Testis (tissue), 3 donors: Measurements from ENCODE around the gene OLA1. TPM values are rescaled to one million over a fixed set of nuclear protein-coding genes. Genes with fewer than 3 reads are reported as not detected.

Experiments
- DNase-seq: peaks from one replicate; pipeline ENCODE4 v3.0.0-alpha.2; 2019
- H3K27ac ChIP-seq, 2 donors: fragments of 200-600 bp; sonication (generic); one replicate each; pipeline ENCODE4 v1.5.1; 2019
- H3K27me3 ChIP-seq: fragments of 200-600 bp; sonication (generic); one replicate; pipeline ENCODE4 v1.5.1; 2019
- H3K36me3 ChIP-seq: fragments of 200-600 bp; sonication (generic); one replicate; pipeline ENCODE4 v1.5.1; 2017; ENCODE audit warnings: low read depth; ENCODE audit errors: missing control alignments
- H3K4me1 ChIP-seq: fragments of 200-600 bp; sonication (generic); one replicate; pipeline ENCODE4 v1.5.1; 2019
- H3K4me3 ChIP-seq, 2 donors: fragments of 200-600 bp; sonication (generic); one replicate each; pipeline ENCODE4 v1.5.1; 2017 to 2019
- H3K9me3 ChIP-seq: fragments of 200-600 bp; sonication (generic); one replicate; pipeline ENCODE4 v1.5.1; 2017
- CTCF ChIP-seq, 3 experiments: fragments of 450-650 bp in 2 of 3; fragments of 200-600 bp in 1 of 3; sonication (generic) in 1 of 3; IDR thresholded peaks; one replicate each; pipeline ENCODE4 v1.5.1; 2016 to 2019; ENCODE audit warnings: antibody characterized with exemption in 3 of 3, mild to moderate bottlenecking in 2 of 3, moderate library complexity in 1 of 3
- POLR2A ChIP-seq: fragments of 450-650 bp; IDR thresholded peaks from one replicate; pipeline ENCODE4 v1.6.1; 2017; ENCODE audit warnings: antibody characterized with exemption, mild to moderate bottlenecking, moderate library complexity
- WGBS, 2 donors: methylation state at CpG; one replicate each; pipeline ENCODE4 v1.1.5; 2018; 5-methylcytosine and 5-hydroxymethylcytosine counted together
- intact Hi-C: fragments of 100-400 bp; cut with DNase I; formaldehyde crosslinking; loops from one replicate; pipeline ENCODE4 v1.15.1; 2023; ENCODE audit warnings: low total_unique reads
- polyA plus RNA-seq: library from polyadenylated mRNA; stranded (reverse); fragments of 350-450 nt; fragmentation: Illumina TruSeq; extraction: RNeasy Lipid Tissue Mini Kit (QIAGEN cat#74804); gene quantifications from one replicate; pipeline ENCODE4 v1.2.3, GENCODE V29; 2014; ENCODE audit warnings: low read depth, low replicate concordance; ENCODE audit not compliant: insufficient read depth
- total RNA-seq, 2 donors: library from RNA; depleted of rRNA; stranded (reverse); fragments of >200 nt; gene quantifications; one replicate each; pipeline ENCODE4 v1.2.3, GENCODE V29; 2016

Gene OLA1
- total and polyA plus RNA-seq, 3 donors from 2014 or later: 58.0 to 118 (median 63.6) TPM

- intact Hi-C loops: no loop called here
- no peak overlapping the region for H3K27ac ChIP-seq
- no peak for DNase-seq
- H3K4me1 ChIP-seq: no peaks in the 10 kb centered on the region
- TF ChIP-seq CTCF (IDR thresholded peaks at IDR 0.05) (no peak), POLR2A (no peak)
- no peaks in the 10 kb centered on the region for H3K36me3 ChIP-seq
- no peaks in the 10 kb centered on the region for H3K9me3 ChIP-seq
- no peak overlapping the region for H3K4me3 ChIP-seq
- no peaks in the 10 kb centered on the region for H3K27me3 ChIP-seq
- 52 to 65% methylated on average over 1 of the region's 1 CpG for WGBS, 2 donors
Observed at GRCh38 chr2:174108579-174108978, 139.8 kb downstream of the OLA1 start.

- Histone ChIP-seq H3K27ac (no peak overlapping the region), H3K9me3 (no peaks in the 10 kb centered on the region), H3K4me3 (no peak overlapping the region), H3K4me1 (no peaks in the 10 kb centered on the region), H3K36me3 (no peaks in the 10 kb centered on the region), H3K27me3 (no peaks in the 10 kb centered on the region)
- DNase-seq: no peak
- no peak for TF ChIP-seq POLR2A
- no peak for TF ChIP-seq CTCF (IDR thresholded peaks at IDR 0.05)
- intact Hi-C loops: no loop called here
Observed at GRCh38 chr2:174106736-174107135, 141.6 kb downstream of the OLA1 start.

- H3K9me3 ChIP-seq: no peaks in the 10 kb centered on the region
- H3K4me3 ChIP-seq: no peak overlapping the region
- H3K36me3 ChIP-seq: no peaks in the 10 kb centered on the region
- TF ChIP-seq POLR2A (no peak), CTCF (IDR thresholded peaks at IDR 0.05) (no peak)
- H3K27ac ChIP-seq: no peak overlapping the region
- intact Hi-C loops: no loop called here
- no peaks in the 10 kb centered on the region for H3K27me3 ChIP-seq
- WGBS, 2 donors: 94 to 96% methylated on average over 5 of the region's 5 CpGs
- no peak for DNase-seq
- H3K4me1 ChIP-seq: no peaks in the 10 kb centered on the region
Observed at GRCh38 chr2:174094542-174094941, 153.8 kb downstream of the OLA1 start.

- no peak overlapping the region for H3K27ac ChIP-seq
- no peak overlapping the region for H3K4me3 ChIP-seq
- H3K4me1 ChIP-seq: no peaks in the 10 kb centered on the region
- intact Hi-C loops: no loop called here
- WGBS, 2 donors: 91 to 92% methylated on average over 4 of the region's 4 CpGs
- TF ChIP-seq CTCF (IDR thresholded peaks at IDR 0.05) (no peak), POLR2A (no peak)
- H3K9me3 ChIP-seq: no peaks in the 10 kb centered on the region
- H3K36me3 ChIP-seq: no peaks in the 10 kb centered on the region
- H3K27me3 ChIP-seq: no peaks in the 10 kb centered on the region
- no peak for DNase-seq
Observed at GRCh38 chr2:174090476-174090875, 157.9 kb downstream of the OLA1 start.

- 90 to 96% methylated on average over 5 of the region's 5 CpGs for WGBS, 2 donors
- intact Hi-C loops: no loop called here
- Histone ChIP-seq H3K27ac (no peak overlapping the region), H3K27me3 (no peaks in the 10 kb centered on the region), H3K9me3 (no peaks in the 10 kb centered on the region), H3K36me3 (no peaks in the 10 kb centered on the region), H3K4me1 (no peaks in the 10 kb centered on the region), H3K4me3 (no peak overlapping the region)
- TF ChIP-seq CTCF (IDR thresholded peaks at IDR 0.05): no peak
- DNase-seq: no peak
Observed at GRCh38 chr2:174088706-174089460, 159.4 kb downstream of the OLA1 start.
